ENCODE results near the gene NPAS2. TPM values are rescaled to one million over a fixed set of nuclear protein-coding genes. Genes with fewer than 3 reads are reported as not detected.

NPAS2 gene
- total RNA-seq, 2 donors from 2014 or later: 4.6 to 5.9 TPM

DNA sequence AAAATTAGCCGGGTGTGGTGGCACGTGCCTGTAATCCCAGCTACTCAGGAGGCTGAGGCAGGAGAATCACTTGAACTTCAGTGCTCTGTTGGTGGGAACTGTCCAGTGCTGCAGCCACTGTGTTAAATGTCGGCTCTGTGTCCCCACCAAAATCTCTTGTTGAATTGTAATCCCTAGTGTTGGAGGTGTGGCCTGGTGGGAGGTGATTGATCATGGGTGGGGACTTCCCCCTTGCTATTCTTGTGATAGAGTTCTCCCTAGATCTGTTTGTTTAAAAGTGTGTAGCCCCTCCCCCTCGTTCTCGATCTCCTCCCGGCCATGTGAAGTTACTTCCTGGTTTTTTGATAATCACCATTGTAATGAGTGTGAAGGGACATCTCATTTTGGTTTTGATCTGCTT is 172.3 kb downstream of the NPAS2 start:
- no peaks in the 10 kb centered on the region for H3K9me3 ChIP-seq (ENCODE audit: control insufficient read depth, low read length, poor library complexity, severe bottlenecking)
- peaks cover 2% of the 10 kb centered on the region for H3K36me3 Mint-ChIP-seq (ENCODE audit: low read depth)
- H3K4me1 Mint-ChIP-seq: peaks cover 4% of the 10 kb centered on the region
- DNase-seq: no peak
- H3K27me3 Mint-ChIP-seq: no peaks in the 10 kb centered on the region
- H3K4me3 Mint-ChIP-seq: no peak overlapping the region
- H3K27ac Mint-ChIP-seq: no peak overlapping the region
- peak; percentile 46 for ATAC-seq

DNA sequence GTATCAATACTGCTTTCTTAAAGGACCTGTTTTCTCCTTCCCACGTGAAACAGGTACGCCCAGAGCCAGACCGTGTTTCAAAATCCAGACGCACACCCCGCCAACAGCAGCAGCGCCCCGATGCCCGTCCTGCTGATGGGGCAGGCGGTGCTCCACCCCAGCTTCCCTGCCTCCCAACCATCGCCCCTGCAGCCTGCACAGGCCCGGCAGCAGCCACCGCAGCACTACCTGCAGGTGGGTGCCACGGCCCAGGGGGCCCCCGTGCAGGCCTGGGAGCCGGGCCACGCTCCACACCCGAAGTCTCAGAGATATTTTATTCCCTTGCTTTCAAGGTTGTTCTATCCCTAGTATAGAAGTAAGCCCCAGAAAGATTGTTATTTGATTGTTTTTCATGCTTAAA is 173.4 kb downstream of the NPAS2 start:
- Mint-ChIP-seq H3K4me3 (no peak overlapping the region), H3K27ac (no peak overlapping the region), H3K4me1 (peaks cover 4% of the 10 kb centered on the region), H3K27me3 (no peaks in the 10 kb centered on the region), H3K36me3 (ENCODE audit: low read depth) (peaks cover 2% of the 10 kb centered on the region)
- no peak for ATAC-seq
- no peaks in the 10 kb centered on the region for H3K9me3 ChIP-seq (ENCODE audit: control insufficient read depth, low read length, poor library complexity, severe bottlenecking)
- DNase-seq: no peak

DNA sequence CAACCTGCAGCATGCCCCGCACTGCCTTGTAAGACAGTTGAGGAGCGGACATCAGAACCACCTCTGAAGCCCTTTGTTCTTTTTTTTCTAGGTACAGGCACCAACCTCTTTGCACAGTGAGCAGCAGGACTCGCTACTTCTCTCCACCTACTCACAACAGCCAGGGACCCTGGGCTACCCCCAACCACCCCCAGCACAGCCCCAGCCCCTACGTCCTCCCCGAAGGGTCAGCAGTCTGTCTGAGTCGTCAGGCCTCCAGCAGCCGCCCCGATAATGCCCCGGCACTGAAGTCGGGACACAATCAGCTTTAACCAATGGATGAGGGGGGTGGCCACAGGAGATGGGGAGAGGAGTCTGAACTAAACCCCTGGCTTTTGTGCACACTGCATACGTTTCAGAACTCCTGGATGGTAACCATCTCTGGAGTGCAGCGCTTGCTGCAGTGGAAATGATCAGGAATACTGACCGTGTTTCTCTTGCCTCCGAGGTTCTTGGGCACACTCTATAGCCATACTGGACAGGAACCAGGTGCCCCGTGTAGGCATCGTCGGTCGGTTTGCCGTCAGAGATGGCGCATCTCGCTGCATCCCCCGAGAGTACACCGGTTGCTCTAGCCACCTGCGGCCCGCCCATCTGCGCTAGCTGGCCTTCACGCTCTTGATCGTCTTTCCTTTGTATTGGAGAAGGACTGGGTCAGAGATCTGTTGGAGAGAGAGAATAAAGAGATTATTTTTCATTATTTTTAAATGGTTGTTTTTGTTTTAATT is 175.6 kb downstream of the NPAS2 start:
- Mint-ChIP-seq H3K4me3 (no peak overlapping the region), H3K36me3 (ENCODE audit: low read depth) (no peaks in the 10 kb centered on the region), H3K4me1 (peaks cover 4% of the 10 kb centered on the region), H3K27me3 (no peaks in the 10 kb centered on the region), H3K27ac (no peak overlapping the region)
- DNase-seq (no peak), ATAC-seq (no peak)
- H3K9me3 ChIP-seq (ENCODE audit: control insufficient read depth, low read length, poor library complexity, severe bottlenecking): no peaks in the 10 kb centered on the region

DNA sequence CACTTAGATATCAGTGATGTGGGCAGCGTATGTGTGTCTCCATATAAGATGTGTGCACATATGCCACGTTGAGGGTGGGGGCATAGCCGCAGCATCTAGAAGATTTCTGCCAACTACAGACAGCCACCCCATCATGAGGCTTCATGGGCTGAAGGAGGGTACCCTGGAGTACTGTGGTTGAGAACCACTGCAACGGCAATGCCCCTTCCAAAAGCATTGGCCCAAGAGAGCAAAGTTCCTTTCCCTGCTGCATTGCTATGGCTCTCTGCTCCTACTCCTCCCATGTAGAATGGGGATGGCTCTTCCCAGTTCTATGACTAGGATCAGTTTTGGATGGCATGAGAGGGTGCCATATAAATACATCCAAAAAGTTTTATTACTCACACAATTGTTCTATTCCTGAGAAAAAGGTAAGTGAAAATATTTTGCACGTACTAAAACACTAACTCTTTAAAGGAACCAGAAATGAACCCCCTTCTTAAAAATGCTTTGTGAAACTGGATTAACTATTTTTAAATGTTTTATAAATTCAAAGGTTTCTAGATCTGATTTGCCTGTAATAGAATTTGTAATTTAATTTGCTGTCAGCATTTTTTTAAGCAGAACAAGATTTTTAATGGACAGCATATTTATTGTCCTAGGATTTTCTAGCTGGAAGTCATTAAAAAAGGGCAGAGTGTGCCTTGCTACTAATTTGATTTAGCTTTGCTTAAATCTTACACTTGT is 177.7 kb downstream of the NPAS2 start:
- Mint-ChIP-seq H3K27ac (no peak overlapping the region), H3K36me3 (ENCODE audit: low read depth) (no peaks in the 10 kb centered on the region), H3K4me3 (no peak overlapping the region), H3K27me3 (no peaks in the 10 kb centered on the region), H3K4me1 (peaks cover 7% of the 10 kb centered on the region)
- H3K9me3 ChIP-seq (ENCODE audit: control insufficient read depth, low read length, poor library complexity, severe bottlenecking): no peaks in the 10 kb centered on the region
- DNase-seq: no peak
- no peak for ATAC-seq

DNA sequence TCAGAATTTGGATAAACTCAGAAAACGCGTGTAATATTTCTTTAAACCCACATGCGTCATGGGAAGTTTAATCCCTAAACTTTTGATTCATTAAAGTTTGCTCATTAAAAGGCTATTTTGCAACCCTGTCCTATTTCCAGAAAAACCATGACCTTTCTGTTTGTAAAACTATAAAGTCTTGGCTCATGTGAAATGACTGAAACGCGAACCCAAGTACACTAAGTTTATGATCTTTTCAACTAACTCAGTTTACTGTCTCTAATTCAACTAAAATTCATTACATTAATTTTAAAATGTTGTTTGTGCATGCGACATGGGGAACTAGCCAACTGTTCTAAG is 178.3 kb downstream of the NPAS2 start:
- ATAC-seq (no peak), DNase-seq (no peak)
- Mint-ChIP-seq H3K27ac (no peak overlapping the region), H3K4me1 (peaks cover 12% of the 10 kb centered on the region), H3K27me3 (no peaks in the 10 kb centered on the region), H3K36me3 (ENCODE audit: low read depth) (peaks cover 4% of the 10 kb centered on the region), H3K4me3 (no peak overlapping the region)
- no peaks in the 10 kb centered on the region for H3K9me3 ChIP-seq (ENCODE audit: control insufficient read depth, low read length, poor library complexity, severe bottlenecking)

DNA sequence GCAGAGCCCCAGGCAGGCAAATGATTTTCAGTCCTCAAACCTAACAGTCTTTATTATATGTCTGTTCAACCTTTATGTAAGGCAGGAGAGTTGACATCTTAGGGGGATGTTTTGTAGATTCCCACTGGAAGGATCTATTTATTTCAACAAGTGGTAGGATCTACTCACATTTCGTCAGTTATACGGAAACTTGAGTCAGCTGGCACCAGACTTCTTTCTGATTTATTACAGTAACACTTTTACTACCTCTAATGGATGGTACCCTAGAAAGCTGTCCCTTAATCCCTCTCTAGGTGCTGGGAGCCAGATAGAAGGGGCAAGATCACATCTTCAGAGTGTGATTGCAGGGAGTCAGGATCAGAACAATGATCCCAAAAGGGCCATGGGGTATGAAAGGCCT is 180.1 kb downstream of the NPAS2 start:
- ATAC-seq (no peak), DNase-seq (no peak)
- H3K36me3 Mint-ChIP-seq (ENCODE audit: low read depth): peaks cover 18% of the 10 kb centered on the region
- H3K27ac Mint-ChIP-seq: peak overlapping the region; percentile 21
- H3K9me3 ChIP-seq (ENCODE audit: control insufficient read depth, low read length, poor library complexity, severe bottlenecking): no peaks in the 10 kb centered on the region
- H3K4me1 Mint-ChIP-seq: peaks cover 29% of the 10 kb centered on the region
- H3K4me3 Mint-ChIP-seq: peak overlapping the region; percentile 67
- no peaks in the 10 kb centered on the region for H3K27me3 Mint-ChIP-seq

DNA sequence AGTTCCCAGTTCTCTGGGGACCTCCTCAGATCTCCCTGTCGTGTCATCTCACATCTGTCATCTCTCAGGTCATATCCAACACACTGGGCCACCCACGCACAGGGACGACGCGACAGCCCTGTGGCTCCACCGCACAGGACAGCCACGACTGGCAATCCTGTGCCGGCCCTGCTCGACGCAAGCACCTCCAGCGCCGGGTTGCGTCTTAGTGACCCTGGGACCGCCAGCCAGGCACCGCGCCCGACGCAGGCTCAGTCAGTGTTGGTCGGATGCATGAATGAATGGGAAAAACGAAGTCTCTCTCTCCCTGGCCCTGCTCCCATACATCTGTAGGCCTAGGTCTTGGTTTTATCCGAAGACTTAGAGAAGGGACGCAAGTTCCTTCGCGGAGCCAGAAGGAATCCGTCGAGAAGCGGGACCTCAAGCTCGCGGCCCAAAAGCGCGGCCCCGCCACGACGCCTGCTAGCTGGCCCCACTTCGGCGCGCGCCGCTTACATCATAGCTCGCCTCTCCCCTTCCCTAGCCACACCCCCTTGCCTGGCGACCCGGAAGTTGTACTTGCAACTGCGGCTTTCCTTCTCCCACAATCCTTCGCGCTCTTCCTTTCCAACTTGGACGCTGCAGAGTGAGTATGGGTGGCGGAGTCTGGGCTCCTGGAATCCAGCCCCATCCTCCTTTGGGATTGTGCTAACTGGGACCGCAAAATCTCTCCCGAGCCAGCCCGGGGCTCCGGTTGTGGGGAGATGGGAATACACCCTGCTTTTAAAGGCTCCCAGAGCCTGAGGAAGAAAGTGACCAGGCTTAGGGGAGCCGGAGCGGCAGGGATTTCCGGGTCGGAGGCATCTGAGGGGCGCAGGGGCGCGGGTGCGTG is 182.0 kb downstream of the NPAS2 start, which contains the start of gene RPL31:
TSS of gene RPL31 (plus strand) at position 599 of the 871 bp plus-strand sequence. CDS start 413 bp downstream, outside the sequence.
- Mint-ChIP-seq H3K4me1 (peaks cover 36% of the 10 kb centered on the region), H3K27ac (peak within 1 kb of the TSS; percentile 97), H3K36me3 (ENCODE audit: low read depth) (peaks cover 19% of the 10 kb centered on the region), H3K27me3 (no peaks in the 10 kb centered on the region), H3K4me3 (peak within 1 kb of the TSS; percentile 99)
- H3K9me3 ChIP-seq (ENCODE audit: control insufficient read depth, low read length, poor library complexity, severe bottlenecking): no peaks in the 10 kb centered on the region
- ATAC-seq (peak; percentile 96), DNase-seq (peak; percentile 90 to 92 (median 91))

DNA sequence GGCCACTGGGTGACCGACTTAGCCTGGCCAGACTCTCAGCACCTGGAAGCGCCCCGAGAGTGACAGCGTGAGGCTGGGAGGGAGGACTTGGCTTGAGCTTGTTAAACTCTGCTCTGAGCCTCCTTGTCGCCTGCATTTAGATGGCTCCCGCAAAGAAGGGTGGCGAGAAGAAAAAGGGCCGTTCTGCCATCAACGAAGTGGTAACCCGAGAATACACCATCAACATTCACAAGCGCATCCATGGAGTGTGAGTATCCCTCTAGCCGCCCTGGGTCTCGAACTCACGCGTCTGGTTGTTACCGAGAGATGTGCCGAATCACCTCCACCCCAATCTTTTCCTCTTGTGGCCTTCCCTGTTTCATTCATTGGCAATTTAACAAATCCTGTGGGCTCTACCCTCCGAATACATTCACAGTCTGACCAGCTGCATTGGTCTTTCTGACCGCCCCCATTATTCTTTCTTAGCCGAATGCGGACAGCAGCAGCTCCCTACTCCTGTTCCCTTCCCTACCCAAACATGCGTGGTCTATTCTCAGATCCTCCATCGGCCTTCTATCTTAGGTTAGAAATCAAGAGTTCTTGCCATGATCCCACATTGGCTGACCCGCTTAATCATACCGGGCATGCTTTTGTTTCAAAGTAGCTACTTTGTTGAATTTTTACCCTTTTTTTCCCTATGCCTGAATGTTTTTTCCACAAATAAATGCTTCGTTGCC is 182.8 kb downstream of the NPAS2 start:
- H3K9me3 ChIP-seq (ENCODE audit: control insufficient read depth, low read length, poor library complexity, severe bottlenecking): no peaks in the 10 kb centered on the region
- Mint-ChIP-seq H3K36me3 (ENCODE audit: low read depth) (peaks cover 19% of the 10 kb centered on the region), H3K27ac (peak overlapping the region; percentile 97), H3K4me3 (peak overlapping the region; percentile 99), H3K4me1 (peaks cover 37% of the 10 kb centered on the region), H3K27me3 (no peaks in the 10 kb centered on the region)
- ATAC-seq: no peak
- no peak for DNase-seq

DNA sequence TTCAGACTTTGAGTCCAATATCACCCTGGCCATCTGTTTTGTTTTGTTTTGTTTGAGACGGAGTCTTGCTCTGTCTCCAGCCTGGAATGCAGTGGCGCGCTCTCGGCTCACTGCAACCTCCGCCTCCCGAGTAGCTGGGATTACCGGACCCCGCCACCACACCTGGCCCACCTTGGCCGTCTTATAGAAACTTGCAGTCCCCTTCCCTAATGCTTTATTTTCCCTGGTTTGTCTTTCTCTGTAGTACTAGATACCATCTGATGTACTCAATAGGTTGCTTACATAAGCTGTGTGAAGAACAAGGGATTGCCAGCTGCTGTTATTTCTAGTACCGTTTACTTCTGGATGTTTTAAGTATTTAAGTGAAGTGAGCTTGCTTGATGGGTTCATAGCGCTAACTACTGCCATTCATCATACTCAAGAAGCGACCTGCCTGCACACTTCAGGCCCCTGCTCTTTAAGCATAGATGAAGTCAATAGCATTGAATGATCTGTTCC is 183.4 kb downstream of the NPAS2 start:
- H3K4me3 Mint-ChIP-seq: peak overlapping the region; percentile 99

DNA sequence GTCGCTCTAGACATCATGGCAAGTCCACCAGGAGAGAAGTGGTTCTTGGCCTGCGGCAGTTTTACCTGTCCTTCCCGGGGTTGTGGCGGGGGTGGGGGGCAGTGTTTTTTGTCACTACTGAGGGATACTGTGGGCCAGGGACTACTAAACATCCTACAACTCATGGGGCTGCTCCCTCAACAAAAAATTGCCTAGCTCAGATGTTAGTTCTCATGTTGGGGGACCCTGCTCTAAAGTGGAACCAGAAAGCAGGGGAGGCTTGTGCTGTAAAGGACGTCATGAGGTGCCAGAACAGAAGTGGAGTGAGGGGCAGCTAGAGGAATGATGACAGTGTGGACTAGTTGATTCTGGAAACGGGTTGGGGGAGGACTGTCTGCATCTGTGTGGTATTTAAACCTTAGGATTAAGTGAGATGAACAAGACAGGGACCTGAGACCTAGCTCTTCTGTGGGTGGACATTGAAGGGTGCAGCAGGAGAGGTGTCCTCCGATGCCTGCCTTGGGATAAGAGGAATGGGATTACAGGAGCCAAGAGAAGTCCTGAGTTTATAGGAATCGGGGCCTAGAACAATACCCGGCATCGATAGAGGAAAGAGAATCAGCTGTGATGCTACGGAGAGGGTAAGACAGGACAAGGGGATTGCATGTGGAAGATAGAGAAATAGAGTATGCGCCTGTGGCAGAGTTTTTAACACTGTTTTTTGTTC is 184.8 kb downstream of the NPAS2 start:
- Mint-ChIP-seq H3K4me1 (peaks cover 42% of the 10 kb centered on the region), H3K4me3 (peak overlapping the region; percentile 73), H3K27me3 (no peaks in the 10 kb centered on the region), H3K36me3 (ENCODE audit: low read depth) (peaks cover 19% of the 10 kb centered on the region), H3K27ac (peak overlapping the region; percentile 97)
- no peaks in the 10 kb centered on the region for H3K9me3 ChIP-seq (ENCODE audit: control insufficient read depth, low read length, poor library complexity, severe bottlenecking)
- no peak for DNase-seq
- ATAC-seq: no peak

More for the DNA sequence above, 183.4 kb downstream of the NPAS2 start:
- Mint-ChIP-seq H3K27ac (peak overlapping the region; percentile 97), H3K36me3 (ENCODE audit: low read depth) (peaks cover 19% of the 10 kb centered on the region), H3K27me3 (no peaks in the 10 kb centered on the region), H3K4me1 (peaks cover 42% of the 10 kb centered on the region)
- DNase-seq (no peak), ATAC-seq (no peak)
- H3K9me3 ChIP-seq (ENCODE audit: control insufficient read depth, low read length, poor library complexity, severe bottlenecking): no peaks in the 10 kb centered on the region

DNA sequence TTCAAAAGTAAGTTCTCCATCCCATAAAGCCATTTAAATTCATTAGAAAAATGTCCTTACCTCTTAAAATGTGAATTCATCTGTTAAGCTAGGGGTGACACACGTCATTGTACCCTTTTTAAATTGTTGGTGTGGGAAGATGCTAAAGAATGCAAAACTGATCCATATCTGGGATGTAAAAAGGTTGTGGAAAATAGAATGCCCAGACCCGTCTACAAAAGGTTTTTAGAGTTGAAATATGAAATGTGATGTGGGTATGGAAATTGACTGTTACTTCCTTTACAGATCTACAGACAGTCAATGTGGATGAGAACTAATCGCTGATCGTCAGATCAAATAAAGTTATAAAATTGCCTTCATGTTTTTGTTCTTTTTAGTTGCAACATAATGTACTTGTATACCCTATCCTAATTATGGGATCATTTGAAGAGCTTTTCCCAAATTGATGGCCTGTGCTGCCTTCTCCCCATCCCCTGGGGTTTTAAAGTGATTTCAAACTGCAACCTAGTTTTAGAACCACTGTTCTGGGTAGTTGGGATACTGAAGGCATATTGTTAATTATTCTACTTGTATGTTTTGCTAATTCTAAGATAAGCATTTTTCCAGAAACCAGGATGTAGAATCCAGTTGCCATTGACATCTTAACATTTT is 186.3 kb downstream of the NPAS2 start:
- DNase-seq (no peak), ATAC-seq (no peak)
- no peaks in the 10 kb centered on the region for H3K27me3 Mint-ChIP-seq
- H3K36me3 Mint-ChIP-seq (ENCODE audit: low read depth): peaks cover 19% of the 10 kb centered on the region
- no peak overlapping the region for H3K4me3 Mint-ChIP-seq
- no peaks in the 10 kb centered on the region for H3K9me3 ChIP-seq (ENCODE audit: control insufficient read depth, low read length, poor library complexity, severe bottlenecking)
- peak overlapping the region; percentile 97 for H3K27ac Mint-ChIP-seq
- H3K4me1 Mint-ChIP-seq: peaks cover 42% of the 10 kb centered on the region

All from T-helper 17 cell (primary cell).